Heart right ventricle (tissue), 16 donors: Measurements from ENCODE around the gene SAXO1. TPM values are rescaled to one million over a fixed set of nuclear protein-coding genes. Genes with fewer than 3 reads are reported as not detected.
A peak's percentile ranks its signal among the peaks of the same experiment; 100 is the strongest.

Experiments
- ATAC-seq, 8 donors: fragments of 200-7000 bp; cut with Tn5 transposase; one replicate each; pipeline ENCODE4 v1.9.1; 2020; ENCODE audit warnings: mild to moderate bottlenecking in 8 of 8, moderate library complexity in 8 of 8, moderate number of reproducible peaks in 1 of 8
- DNase-seq, 2 donors: peaks; one replicate each; pipeline ENCODE4 v3.0.0-alpha.2; 2020
- H3K27ac ChIP-seq, 10 donors: fragments of 200-600 bp; sonication (generic) in 2 of 10; one replicate each; pipeline versions ENCODE4 v1.5.0 to v1.8.0; 2020 to 2022; ENCODE audit warnings: mild to moderate bottlenecking in 3 of 10
- H3K27me3 ChIP-seq, 7 donors: fragments of 200-600 bp; one replicate each; pipeline ENCODE4 v1.8.0; 2021 to 2022; ENCODE audit warnings: mild to moderate bottlenecking in 2 of 7
- H3K36me3 ChIP-seq, 9 donors: fragments of 200-600 bp; sonication (generic) in 1 of 9; one replicate each; pipeline versions ENCODE4 v1.5.0 to v1.8.0; 2020 to 2022; ENCODE audit warnings: mild to moderate bottlenecking in 2 of 9
- H3K4me1 ChIP-seq, 9 donors: fragments of 200-600 bp; sonication (generic) in 1 of 9; one replicate each; pipeline versions ENCODE4 v1.5.0 to v1.8.0; 2020 to 2022; ENCODE audit warnings: mild to moderate bottlenecking in 4 of 9
- H3K4me3 ChIP-seq, 10 donors: fragments of 200-600 bp; sonication (generic) in 2 of 10; one replicate each; pipeline versions ENCODE4 v1.5.0 to v1.8.0; 2020 to 2022; ENCODE audit warnings: mild to moderate bottlenecking in 7 of 10, moderate library complexity in 2 of 10
- H3K9me3 ChIP-seq, 11 donors: fragments of 200-600 bp in 10 of 11; sonication (generic) in 2 of 11; one replicate each; pipeline versions ENCODE4 v1.5.0 to v1.8.0; 2013 to 2022; ENCODE audit warnings: mild to moderate bottlenecking in 2 of 11, control low read depth in 1 of 11, moderate library complexity in 1 of 11
- WGBS, 2 donors: extraction: QIAGEN DNeasy Blood & Tissue Kit; methylation state at CpG; one replicate each; pipeline ENCODE4 v1.1.7; 2013; ENCODE audit warnings: inconsistent platforms in 1 of 2; 5-methylcytosine and 5-hydroxymethylcytosine counted together
- intact Hi-C, 10 donors: fragments of 100-400 bp; cut with DNase I; formaldehyde crosslinking; loops; one replicate each; pipeline versions ENCODE4 v1.11.1 to v1.14.2; 2022
- polyA plus RNA-seq, 2 donors: library from polyadenylated mRNA; stranded (reverse); fragments of 200-250 nt; gene quantifications; one replicate each; pipeline ENCODE4 v1.2.3, GENCODE V29; 2013
- total RNA-seq, 10 donors: library from RNA; stranded (reverse); fragmentation: NEBNext Ultra II Directional in 3 of 10; extraction: Animal tissue kit (Norgen Biotek cat#: 25700) in 3 of 10; gene quantifications; one replicate each; pipeline versions ENCODE4 v1.2.1 to v1.2.4, GENCODE V29; 2021 to 2023
- TF ChIP-seq, protein P1 (sequence below), 9 donors: fragments of 200-600 bp; sonication (generic) in 2 of 9; IDR thresholded peaks; one replicate each; pipeline versions ENCODE4 v1.5.0 to v1.8.0; 2021 to 2022; ENCODE audit warnings: antibody characterized with exemption in 9 of 9, mild to moderate bottlenecking in 5 of 9, moderate library complexity in 1 of 9
- donor health status: Arrhythmogenic right ventricular cardiomyopathy.
- donor health status: ischemic (EF 13 %, LVEDD 7.1; RV severe dilation, severe dysfunction).
- donor health status: healthy with polysubstance abuse.
- donor health status: DM: no; HTN: yes; CAD: no.
- donor health status: DM: no; HTN: no; CAD: no.
- donor health status: ischemic (EF 25% LVEDD 6.9; RV normal size, moderate dysfunction).
- donor health status: ischemic (EF 25% LVEDD 5.7; RV mildly dilated, moderate dysfunction).
- donor health status: healthy.
- donor health status: DM: yes; HTN: yes; CAD: no.
- donor health status: Ischemic cardiomyopathy.
- donor health status: ischemic (EF 35%, LVEDD 5.7; RV mildly dilated, moderate dysfunction).
- donor health status: nonischemic (EF 11% LVEDD 7.7; RV severe dilation, severe dysfunction).
- donor health status: DM: yes; HTN: yes; CAD: no.
- donor health status: PGD.
- donor health status: ischemic (EF 29% LVEDD 5.4; RV normal size, mild dysfunction).
- donor health status: nonischemic (EF 23%, LVEDD 6.1; RV moderate dilation, normal function).

The SAXO1 gene
- total and polyA plus RNA-seq, 12 donors: 0.06 TPM; not detected in 11

DNA sequence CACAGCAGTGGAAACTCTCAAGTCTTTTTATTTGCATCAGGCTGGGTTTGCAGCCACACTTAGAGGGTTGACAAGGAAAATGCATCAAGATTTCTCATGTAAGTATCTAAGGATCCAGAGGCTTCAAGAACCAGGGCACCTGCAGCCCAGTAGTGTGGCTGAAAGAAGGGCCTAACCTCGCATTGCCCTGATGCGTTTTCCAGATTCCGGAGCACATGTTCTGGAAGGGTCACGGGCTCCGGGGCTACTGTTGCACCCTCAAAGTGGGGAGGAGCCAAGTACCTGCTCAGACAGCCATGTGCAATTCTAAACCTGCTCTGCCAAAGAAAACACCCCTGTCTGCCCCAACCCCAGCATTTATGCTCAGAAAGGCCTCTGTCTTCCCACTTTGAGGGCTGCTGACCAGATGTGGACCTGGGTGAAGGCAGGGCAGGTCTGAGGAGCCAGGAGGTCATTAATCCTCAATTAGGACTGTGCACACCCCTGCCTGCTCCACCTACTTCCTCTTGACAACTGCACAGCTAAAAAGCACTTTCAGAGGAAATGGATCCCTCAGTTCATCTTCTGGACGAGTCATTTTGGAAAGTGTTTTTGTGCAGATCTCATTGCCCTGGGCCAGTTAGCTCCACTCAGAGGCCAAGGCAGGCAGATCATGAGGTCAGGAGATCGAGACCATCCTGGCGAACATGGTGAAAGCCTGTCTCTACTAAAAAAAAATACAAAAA is 110.7 kb downstream of the SAXO1 start:
- intact Hi-C loops: loop anchor here in 1 of 10 donors (10.0 kb wide), 1 partner anchor 62 kb away; no protein-coding TSS in a partner anchor
- 81 to 83% methylated on average over 8 of the region's 8 CpGs for WGBS, 2 donors
- Histone ChIP-seq H3K36me3 (no peaks in the 10 kb centered on the region), H3K27ac (no peak overlapping the region), H3K4me1 (peaks cover 0 to 16% (median 8%) of the 10 kb centered on the region in 9 donors), H3K9me3 (no peaks in the 10 kb centered on the region), H3K27me3 (no peaks in the 10 kb centered on the region), H3K4me3 (no peak overlapping the region)
- no peak for ATAC-seq
- TF ChIP-seq, protein P1, sequence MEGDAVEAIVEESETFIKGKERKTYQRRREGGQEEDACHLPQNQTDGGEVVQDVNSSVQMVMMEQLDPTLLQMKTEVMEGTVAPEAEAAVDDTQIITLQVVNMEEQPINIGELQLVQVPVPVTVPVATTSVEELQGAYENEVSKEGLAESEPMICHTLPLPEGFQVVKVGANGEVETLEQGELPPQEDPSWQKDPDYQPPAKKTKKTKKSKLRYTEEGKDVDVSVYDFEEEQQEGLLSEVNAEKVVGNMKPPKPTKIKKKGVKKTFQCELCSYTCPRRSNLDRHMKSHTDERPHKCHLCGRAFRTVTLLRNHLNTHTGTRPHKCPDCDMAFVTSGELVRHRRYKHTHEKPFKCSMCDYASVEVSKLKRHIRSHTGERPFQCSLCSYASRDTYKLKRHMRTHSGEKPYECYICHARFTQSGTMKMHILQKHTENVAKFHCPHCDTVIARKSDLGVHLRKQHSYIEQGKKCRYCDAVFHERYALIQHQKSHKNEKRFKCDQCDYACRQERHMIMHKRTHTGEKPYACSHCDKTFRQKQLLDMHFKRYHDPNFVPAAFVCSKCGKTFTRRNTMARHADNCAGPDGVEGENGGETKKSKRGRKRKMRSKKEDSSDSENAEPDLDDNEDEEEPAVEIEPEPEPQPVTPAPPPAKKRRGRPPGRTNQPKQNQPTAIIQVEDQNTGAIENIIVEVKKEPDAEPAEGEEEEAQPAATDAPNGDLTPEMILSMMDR (IDR thresholded peaks at IDR 0.05): no peak
- DNase-seq: no peak

DNA sequence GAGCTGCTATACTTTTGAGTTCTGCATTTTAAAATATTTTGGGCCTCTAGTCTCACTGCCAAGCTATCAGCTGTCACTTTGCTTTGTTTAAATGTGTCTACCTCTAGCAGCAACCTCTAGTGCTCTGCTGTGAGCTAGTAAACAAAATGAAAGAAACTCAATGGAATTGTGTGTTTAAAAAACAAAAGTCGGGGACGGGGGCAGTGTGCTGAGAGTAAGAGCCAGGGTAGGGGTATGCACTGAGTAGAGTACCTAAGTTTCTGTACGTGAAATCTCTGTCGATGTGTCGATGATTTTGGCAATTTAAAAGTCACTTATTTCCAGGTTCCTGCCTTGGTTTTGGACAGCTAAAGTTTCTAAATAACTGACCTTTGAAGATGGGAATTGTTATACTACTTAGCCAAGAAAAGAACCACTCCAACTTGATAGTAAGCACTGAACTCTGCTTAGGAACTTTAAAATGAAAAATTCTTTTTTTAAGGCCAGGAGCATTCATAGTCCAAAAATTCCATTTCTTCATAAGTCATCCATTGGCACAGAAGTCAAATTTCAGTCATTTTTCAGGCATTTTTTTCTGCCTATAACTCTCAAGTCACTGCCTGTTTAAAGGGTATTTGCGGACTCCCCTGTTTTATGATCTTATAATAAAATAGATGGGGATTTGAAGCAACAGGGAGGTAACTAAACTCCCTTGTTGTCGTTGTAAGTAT is 111.5 kb downstream of the SAXO1 start:
- TF ChIP-seq, protein P1 (IDR thresholded peaks at IDR 0.05): no peak
- Histone ChIP-seq H3K4me1 (peaks cover 0 to 16% (median 8%) of the 10 kb centered on the region in 9 donors), H3K36me3 (no peaks in the 10 kb centered on the region), H3K4me3 (no peak overlapping the region), H3K27me3 (no peaks in the 10 kb centered on the region), H3K9me3 (no peaks in the 10 kb centered on the region), H3K27ac (peak overlapping the region in 1 of 10 donors; percentile 5)
- WGBS, 2 donors: 73 to 78% methylated on average over 7 of the region's 7 CpGs
- DNase-seq (no peak), ATAC-seq (peak in 1 of 8 donors; percentile 44)
- intact Hi-C loops: loop anchor here in 1 of 10 donors (10.0 kb wide), 1 partner anchor 63 kb away; no protein-coding TSS in a partner anchor

DNA sequence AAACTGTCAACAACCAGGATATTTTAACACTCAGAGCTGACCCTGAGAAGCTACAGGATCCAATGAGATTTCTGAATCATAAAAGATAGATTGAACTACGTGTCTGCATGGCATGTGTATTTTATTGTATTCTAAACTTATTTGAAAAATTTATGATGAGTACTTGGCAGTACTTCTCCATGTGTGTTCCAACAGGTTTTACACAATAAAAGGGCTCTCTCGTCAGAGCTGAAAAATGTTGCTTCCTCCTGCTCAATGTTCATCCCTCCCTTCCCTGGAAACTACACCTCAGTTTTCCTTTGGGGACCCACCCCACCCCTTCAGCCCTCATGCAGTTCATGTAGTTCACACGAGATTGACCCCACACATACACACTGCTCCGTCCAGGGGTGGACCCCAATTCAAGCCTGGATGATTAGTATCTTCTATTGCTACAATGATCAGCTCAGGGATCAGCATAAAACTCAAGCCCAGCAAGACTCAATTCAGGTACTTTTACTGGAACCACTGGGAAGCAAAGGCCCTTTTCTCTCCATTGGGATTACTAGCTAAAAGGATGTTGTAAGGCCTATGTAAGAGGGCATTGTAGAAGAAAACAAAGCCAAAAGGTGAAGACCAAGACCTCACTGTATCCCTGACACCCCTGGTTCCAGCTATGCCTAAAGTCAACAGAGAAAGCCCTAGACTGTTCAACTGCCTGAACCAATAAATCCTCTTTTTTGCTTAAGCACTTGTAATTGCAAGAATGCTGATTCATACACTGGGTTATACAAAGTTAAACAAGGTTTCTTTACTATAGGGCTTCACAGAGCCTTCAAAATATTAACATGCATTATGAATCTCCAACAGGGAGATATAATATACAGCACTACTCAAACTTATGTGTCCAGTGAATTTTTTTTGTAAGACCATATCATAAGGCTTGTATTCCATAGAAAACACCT is 112.6 kb downstream of the SAXO1 start:
- WGBS, 2 donors: 62 to 64% methylated on average over 4 of the region's 4 CpGs

More for the DNA sequence above, 112.6 kb downstream of the SAXO1 start:
- DNase-seq: no peak
- Histone ChIP-seq H3K4me1 (peaks cover 0 to 16% (median 8%) of the 10 kb centered on the region in 9 donors), H3K9me3 (no peaks in the 10 kb centered on the region), H3K36me3 (no peaks in the 10 kb centered on the region), H3K27me3 (no peaks in the 10 kb centered on the region), H3K27ac (no peak overlapping the region), H3K4me3 (no peak overlapping the region)
- TF ChIP-seq, protein P1 (IDR thresholded peaks at IDR 0.05): no peak
- intact Hi-C loops: loop anchor here in 1 of 10 donors (10.0 kb wide), 1 partner anchor 64 kb away; no protein-coding TSS in a partner anchor
- ATAC-seq: no peak
